Testis (tissue), 3 donors: ENCODE measurements around the gene ADI1. TPM values are rescaled to one million over a fixed set of nuclear protein-coding genes. Genes with fewer than 3 reads are reported as not detected.

ENCODE experiments used
- DNase-seq: peaks from one replicate; pipeline ENCODE4 v3.0.0-alpha.2; 2019
- H3K27ac ChIP-seq, 2 donors: fragments of 200-600 bp; sonication (generic); one replicate each; pipeline ENCODE4 v1.5.1; 2019
- H3K27me3 ChIP-seq: fragments of 200-600 bp; sonication (generic); one replicate; pipeline ENCODE4 v1.5.1; 2019
- H3K36me3 ChIP-seq: fragments of 200-600 bp; sonication (generic); one replicate; pipeline ENCODE4 v1.5.1; 2017; ENCODE audit warnings: low read depth; ENCODE audit errors: missing control alignments
- H3K4me1 ChIP-seq: fragments of 200-600 bp; sonication (generic); one replicate; pipeline ENCODE4 v1.5.1; 2019
- H3K4me3 ChIP-seq, 2 donors: fragments of 200-600 bp; sonication (generic); one replicate each; pipeline ENCODE4 v1.5.1; 2017 to 2019
- H3K9me3 ChIP-seq: fragments of 200-600 bp; sonication (generic); one replicate; pipeline ENCODE4 v1.5.1; 2017
- CTCF ChIP-seq, 3 experiments: fragments of 450-650 bp in 2 of 3; fragments of 200-600 bp in 1 of 3; sonication (generic) in 1 of 3; IDR thresholded peaks; one replicate each; pipeline ENCODE4 v1.5.1; 2016 to 2019; ENCODE audit warnings: antibody characterized with exemption in 3 of 3, mild to moderate bottlenecking in 2 of 3, moderate library complexity in 1 of 3
- POLR2A ChIP-seq: fragments of 450-650 bp; IDR thresholded peaks from one replicate; pipeline ENCODE4 v1.6.1; 2017; ENCODE audit warnings: antibody characterized with exemption, mild to moderate bottlenecking, moderate library complexity
- WGBS, 2 donors: methylation state at CpG; one replicate each; pipeline ENCODE4 v1.1.5; 2018; 5-methylcytosine and 5-hydroxymethylcytosine counted together
- intact Hi-C: fragments of 100-400 bp; cut with DNase I; formaldehyde crosslinking; loops from one replicate; pipeline ENCODE4 v1.15.1; 2023; ENCODE audit warnings: low total_unique reads
- polyA plus RNA-seq: library from polyadenylated mRNA; stranded (reverse); fragments of 350-450 nt; fragmentation: Illumina TruSeq; extraction: RNeasy Lipid Tissue Mini Kit (QIAGEN cat#74804); gene quantifications from one replicate; pipeline ENCODE4 v1.2.3, GENCODE V29; 2014; ENCODE audit warnings: low read depth, low replicate concordance; ENCODE audit not compliant: insufficient read depth
- total RNA-seq, 2 donors: library from RNA; depleted of rRNA; stranded (reverse); fragments of >200 nt; gene quantifications; one replicate each; pipeline ENCODE4 v1.2.3, GENCODE V29; 2016

Gene ADI1
- total and polyA plus RNA-seq, 3 donors from 2014 or later, result 41.1 to 52.5 (median 41.6) TPM

GRCh38 chr2:3447789-3448317 is 71.5 kb downstream of the ADI1 start:
- WGBS, 2 donors, result 66 to 68% methylated on average over 8 to 9 of the region's 9 CpGs

More at GRCh38 chr2:3447789-3448317, 71.5 kb downstream of the ADI1 start:
- Histone ChIP-seq H3K27me3 (no peaks in the 10 kb centered on the region), H3K27ac (no peak overlapping the region), H3K4me1 (no peaks in the 10 kb centered on the region), H3K36me3 (no peaks in the 10 kb centered on the region), H3K4me3 (no peak overlapping the region), H3K9me3 (no peaks in the 10 kb centered on the region)
- TF ChIP-seq CTCF (IDR thresholded peaks at IDR 0.05) (no peak), POLR2A (no peak)
- DNase-seq, result no peak
- intact Hi-C loops, result no loop called here

Other genes with a start within 250 kb of the ADI1 start
- gene EIPR1, start 141.7 kb downstream of the ADI1 start, total RNA-seq, result 10 to 100 TPM; 32.1 to 40.2 TPM
- gene EIPR1, start 141.7 kb downstream of the ADI1 start, polyA plus RNA-seq, result 31.5 TPM
- 100 to 1,000 TPM; 172 to 236 TPM for gene TRAPPC12, start 139.8 kb downstream of the ADI1 start, total RNA-seq
- gene TRAPPC12, start 139.8 kb downstream of the ADI1 start, polyA plus RNA-seq, result 406 TPM
- gene RNASEH1, start 38.8 kb upstream of the ADI1 start, total RNA-seq, result 10 to 100 TPM; 23.5 to 24.6 TPM
- 19.5 TPM for gene RNASEH1, start 38.8 kb upstream of the ADI1 start, polyA plus RNA-seq
- 100 to 1,000 TPM; 728 to 906 TPM for gene RPS7, start 55.7 kb upstream of the ADI1 start, total RNA-seq
- gene RPS7, start 55.7 kb upstream of the ADI1 start, polyA plus RNA-seq, result 989 TPM
- gene COLEC11, start 75.6 kb upstream of the ADI1 start, total RNA-seq, result 10 to 100 TPM; 15.4 to 15.8 TPM
- 12.7 TPM for gene COLEC11, start 75.6 kb upstream of the ADI1 start, polyA plus RNA-seq
- gene ALLC, start 138.7 kb upstream of the ADI1 start, total RNA-seq, result 10 to 100 TPM in 1 of 2 donors, 1 to 10 TPM in 1; 8.1 to 18.5 TPM
- gene ALLC, start 138.7 kb upstream of the ADI1 start, polyA plus RNA-seq, result 35.1 TPM
- gene DCDC2C, start 184.0 kb upstream of the ADI1 start, total RNA-seq, result 10 to 100 TPM; 10.6 to 12.1 TPM
- gene DCDC2C, start 184.0 kb upstream of the ADI1 start, polyA plus RNA-seq, result 9.9 TPM